Dendritic cell treated with granulocyte-macrophage colony-stimulating factor and Interleukin-4, amounts not matched to agents 40 ng/mL and 50 ng/mL, for 4 days (primary cell): Measurements from ENCODE around the gene RNF220.

ENCODE experiments used
- H3K27ac Mint-ChIP-seq: one replicate; pipeline ENCODE4 v1.8.0; 2022; ENCODE audit warnings: mild to moderate bottlenecking, mixed read lengths
- H3K27me3 Mint-ChIP-seq: one replicate; pipeline ENCODE4 v1.8.0; 2022; ENCODE audit warnings: mild to moderate bottlenecking, mixed read lengths
- H3K36me3 Mint-ChIP-seq: one replicate; pipeline ENCODE4 v1.8.0; 2022; ENCODE audit warnings: low read depth, mixed read lengths
- H3K4me1 Mint-ChIP-seq: one replicate; pipeline ENCODE4 v1.8.0; 2022; ENCODE audit warnings: low read depth, mixed read lengths
- H3K4me3 Mint-ChIP-seq: one replicate; pipeline ENCODE4 v1.8.0; 2022; ENCODE audit warnings: mild to moderate bottlenecking, moderate library complexity, mixed read lengths
- H3K9me3 Mint-ChIP-seq: one replicate; pipeline ENCODE4 v1.8.0; 2022; ENCODE audit warnings: mixed read lengths
- intact Hi-C: fragments of 100-400 bp; cut with micrococcal nuclease; formaldehyde crosslinking; loops from one replicate; pipeline ENCODE4 v1.15.0; 2022

Gene RNF220

DNA sequence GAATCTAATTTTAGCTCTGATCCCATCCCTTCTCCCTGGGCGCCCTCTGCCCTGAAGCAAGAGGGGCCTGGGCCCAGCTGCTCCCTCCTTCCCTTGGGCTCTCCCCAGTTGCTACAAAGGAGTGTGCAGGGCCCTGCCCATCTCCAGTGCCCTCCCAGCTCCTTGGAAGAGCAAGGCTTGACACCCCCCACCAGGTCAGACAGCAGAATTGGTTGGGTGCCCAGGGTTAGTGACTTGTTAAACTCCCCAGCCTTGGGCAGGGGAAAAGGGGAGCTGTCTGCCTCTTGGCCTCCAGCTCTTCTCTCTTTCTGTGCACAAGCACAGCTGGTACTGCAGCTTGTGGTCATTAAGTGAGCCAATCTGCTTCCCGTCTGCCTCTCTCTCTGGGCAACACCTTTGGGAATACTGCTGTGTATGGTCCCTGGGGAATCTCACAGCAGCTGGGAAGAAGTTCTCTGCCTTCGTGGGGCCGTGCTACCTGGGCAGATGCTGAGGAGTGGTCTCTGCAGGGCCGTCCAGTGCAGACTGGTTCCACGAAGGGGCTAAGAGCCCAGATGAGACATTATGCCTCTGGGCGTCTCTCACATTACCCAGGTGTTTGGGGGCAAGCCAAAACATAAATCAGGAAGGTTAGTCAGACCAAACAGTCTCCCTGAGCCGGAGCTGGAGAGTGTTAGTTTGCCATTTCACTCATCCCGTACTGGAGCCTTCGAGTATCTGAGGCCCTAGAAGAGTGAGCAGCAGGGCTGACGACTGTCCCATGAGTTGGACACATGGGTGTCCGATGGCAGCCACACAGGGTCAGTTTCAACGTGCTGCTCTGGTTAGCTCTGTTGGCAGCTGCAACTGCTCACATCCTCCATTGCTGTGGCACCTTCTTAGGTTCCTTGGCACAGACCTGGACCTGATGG is 231.9 kb downstream of the RNF220 start:
- Mint-ChIP-seq H3K27ac (peak overlapping the region; percentile 17), H3K27me3 (no peaks in the 10 kb centered on the region), H3K36me3 (peaks cover 94% of the 10 kb centered on the region), H3K4me1 (peaks cover 42% of the 10 kb centered on the region), H3K9me3 (no peaks in the 10 kb centered on the region), H3K4me3 (no peak overlapping the region)
- intact Hi-C loops, result no loop called here

GRCh38 chr1:44637702-44638411 is 232.8 kb downstream of the RNF220 start:
- H3K4me1 Mint-ChIP-seq, result peaks cover 38% of the 10 kb centered on the region

DNA sequence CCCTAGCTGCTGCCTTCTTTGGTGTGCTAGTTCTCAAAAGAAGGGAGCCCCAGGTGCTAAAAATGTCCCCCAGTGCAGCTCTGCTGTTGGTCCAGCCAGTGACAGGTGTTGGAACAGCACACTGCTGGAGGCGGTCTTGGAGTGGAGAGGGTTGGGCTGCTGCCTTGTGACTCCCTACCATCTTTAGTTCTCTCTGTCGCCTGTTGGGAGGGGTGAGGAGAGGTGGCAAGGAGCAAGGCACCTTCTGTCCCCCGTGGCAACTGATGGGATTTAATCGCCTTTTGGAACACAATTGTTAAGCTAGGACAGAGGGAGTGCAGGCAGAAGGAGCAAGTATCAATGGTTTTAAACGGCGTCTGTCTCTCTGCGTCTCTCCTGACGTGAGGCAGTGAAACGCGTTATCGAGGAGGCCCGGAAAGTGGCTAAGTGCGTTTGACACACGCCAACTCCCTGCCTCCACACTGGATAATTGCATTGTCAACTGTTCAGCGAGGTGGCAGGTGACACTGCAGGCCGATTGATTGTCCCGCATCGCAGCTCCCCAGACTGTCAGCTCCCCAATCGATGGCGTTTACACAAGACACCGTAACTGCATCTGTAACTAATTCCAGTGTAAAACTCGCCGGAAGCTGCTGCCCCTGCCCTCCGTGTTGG is 235.3 kb downstream of the RNF220 start:
- Mint-ChIP-seq H3K36me3 (peaks cover 100% of the 10 kb centered on the region), H3K9me3 (no peaks in the 10 kb centered on the region), H3K27ac (no peak overlapping the region), H3K4me1 (peaks cover 14% of the 10 kb centered on the region), H3K4me3 (no peak overlapping the region), H3K27me3 (no peaks in the 10 kb centered on the region)
- intact Hi-C loops, result no loop called here

More at GRCh38 chr1:44637702-44638411, 232.8 kb downstream of the RNF220 start:
- Mint-ChIP-seq H3K4me3 (no peak overlapping the region), H3K36me3 (peaks cover 98% of the 10 kb centered on the region), H3K9me3 (no peaks in the 10 kb centered on the region), H3K27ac (no peak overlapping the region), H3K27me3 (no peaks in the 10 kb centered on the region)
- intact Hi-C loops, result no loop called here

GRCh38 chr1:44641126-44642102 is 236.4 kb downstream of the RNF220 start:
- H3K27me3 Mint-ChIP-seq, result no peaks in the 10 kb centered on the region
- intact Hi-C loops, result no loop called here
- H3K4me1 Mint-ChIP-seq, result peaks cover 4% of the 10 kb centered on the region
- no peak overlapping the region for H3K4me3 Mint-ChIP-seq
- H3K36me3 Mint-ChIP-seq, result peaks cover 100% of the 10 kb centered on the region
- H3K27ac Mint-ChIP-seq, result no peak overlapping the region
- H3K9me3 Mint-ChIP-seq, result no peaks in the 10 kb centered on the region

DNA sequence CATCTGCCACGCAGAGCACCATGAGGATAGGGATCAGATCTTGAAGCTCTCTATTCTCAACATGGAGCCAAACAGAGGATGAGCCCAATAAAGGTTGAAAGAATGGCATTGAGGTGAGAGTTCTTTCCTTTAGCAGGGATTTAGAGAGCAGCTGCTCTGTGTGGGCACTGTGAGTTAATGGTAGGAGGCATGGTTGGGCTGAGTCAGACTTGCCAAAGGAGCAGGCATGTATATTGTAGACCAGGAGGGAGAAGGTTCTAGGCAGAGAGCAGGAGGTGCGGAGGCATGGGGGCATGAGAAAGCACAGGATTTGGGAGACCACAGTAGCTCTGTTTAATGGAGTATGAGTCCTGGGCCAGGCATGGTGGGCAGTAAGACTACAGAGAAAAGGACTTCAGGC is 237.2 kb downstream of the RNF220 start:
- Mint-ChIP-seq H3K4me1 (no peaks in the 10 kb centered on the region), H3K27ac (no peak overlapping the region), H3K4me3 (no peak overlapping the region), H3K9me3 (no peaks in the 10 kb centered on the region), H3K36me3 (peaks cover 100% of the 10 kb centered on the region), H3K27me3 (no peaks in the 10 kb centered on the region)
- intact Hi-C loops, result no loop called here

GRCh38 chr1:44642925-44643324 is 237.9 kb downstream of the RNF220 start:
- Mint-ChIP-seq H3K4me3 (no peak overlapping the region), H3K27ac (no peak overlapping the region), H3K9me3 (no peaks in the 10 kb centered on the region), H3K36me3 (peaks cover 100% of the 10 kb centered on the region), H3K27me3 (no peaks in the 10 kb centered on the region), H3K4me1 (no peaks in the 10 kb centered on the region)
- intact Hi-C loops, result no loop called here

DNA sequence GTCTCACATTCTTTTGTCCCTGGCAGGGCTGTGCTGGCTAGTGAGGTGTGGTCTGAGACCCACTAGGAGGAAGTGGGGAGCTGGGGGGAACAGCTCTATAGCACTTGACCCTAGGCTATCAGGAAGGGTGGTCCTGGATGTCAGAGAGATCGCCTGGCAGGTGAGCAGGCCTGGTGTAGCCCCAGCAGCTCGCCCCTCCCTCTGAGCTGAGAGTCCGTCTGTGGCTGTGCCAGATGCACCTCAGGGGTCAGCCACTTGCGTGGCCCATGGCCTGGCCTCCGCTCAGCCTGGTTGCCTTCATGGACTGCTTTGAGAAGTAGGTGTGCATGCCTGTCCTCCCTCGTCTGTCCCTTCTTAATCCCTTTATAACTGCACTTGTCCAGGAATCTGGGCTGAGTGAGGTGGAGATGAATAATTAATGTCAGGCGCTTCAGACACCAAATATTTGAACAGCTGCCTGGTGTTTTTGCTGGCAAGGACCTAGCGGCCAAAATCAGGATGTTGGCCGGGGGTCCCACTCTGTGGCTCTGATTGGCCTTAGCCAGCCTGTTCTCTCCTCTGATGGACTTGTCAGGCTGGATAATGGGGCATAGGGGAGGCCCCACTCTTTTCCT is 238.8 kb downstream of the RNF220 start:
- intact Hi-C loops, result no loop called here
- Mint-ChIP-seq H3K4me3 (no peak overlapping the region), H3K36me3 (peaks cover 100% of the 10 kb centered on the region), H3K4me1 (no peaks in the 10 kb centered on the region), H3K9me3 (no peaks in the 10 kb centered on the region), H3K27ac (no peak overlapping the region), H3K27me3 (no peaks in the 10 kb centered on the region)

DNA sequence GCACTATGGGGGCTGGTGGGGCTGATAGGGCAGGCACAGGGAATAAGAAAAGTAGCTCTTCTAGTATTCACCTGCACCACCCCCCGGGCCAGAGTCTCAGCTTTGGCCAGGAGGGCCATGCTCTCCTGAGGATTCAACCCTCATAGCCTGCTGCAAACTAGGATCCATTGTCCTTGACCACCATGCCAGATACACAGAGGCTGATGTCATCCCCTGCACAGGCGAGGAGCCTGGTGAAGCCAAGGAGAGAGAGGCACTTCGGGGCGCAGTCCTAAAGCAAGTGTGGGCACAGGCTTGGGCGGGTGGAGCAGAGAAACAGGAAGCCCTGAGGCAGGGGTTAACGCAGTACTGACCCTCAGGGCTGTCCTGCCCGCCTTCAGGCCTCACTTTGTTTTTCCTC is 239.8 kb downstream of the RNF220 start:
- Mint-ChIP-seq H3K27ac (no peak overlapping the region), H3K4me3 (no peak overlapping the region), H3K4me1 (no peaks in the 10 kb centered on the region), H3K36me3 (peaks cover 100% of the 10 kb centered on the region), H3K27me3 (no peaks in the 10 kb centered on the region), H3K9me3 (no peaks in the 10 kb centered on the region)
- intact Hi-C loops, result no loop called here

GRCh38 chr1:44645476-44646244 is 240.6 kb downstream of the RNF220 start:
- Mint-ChIP-seq H3K27me3 (no peaks in the 10 kb centered on the region), H3K27ac (no peak overlapping the region), H3K4me3 (no peak overlapping the region), H3K9me3 (no peaks in the 10 kb centered on the region), H3K36me3 (peaks cover 100% of the 10 kb centered on the region), H3K4me1 (no peaks in the 10 kb centered on the region)
- intact Hi-C loops, result no loop called here

GRCh38 chr1:44646261-44647110 is 241.4 kb downstream of the RNF220 start:
- intact Hi-C loops, result no loop called here
- H3K27me3 Mint-ChIP-seq, result no peaks in the 10 kb centered on the region
- no peaks in the 10 kb centered on the region for H3K4me1 Mint-ChIP-seq
- H3K9me3 Mint-ChIP-seq, result no peaks in the 10 kb centered on the region
- H3K36me3 Mint-ChIP-seq, result peaks cover 100% of the 10 kb centered on the region
- H3K27ac Mint-ChIP-seq, result no peak overlapping the region
- H3K4me3 Mint-ChIP-seq, result no peak overlapping the region

DNA sequence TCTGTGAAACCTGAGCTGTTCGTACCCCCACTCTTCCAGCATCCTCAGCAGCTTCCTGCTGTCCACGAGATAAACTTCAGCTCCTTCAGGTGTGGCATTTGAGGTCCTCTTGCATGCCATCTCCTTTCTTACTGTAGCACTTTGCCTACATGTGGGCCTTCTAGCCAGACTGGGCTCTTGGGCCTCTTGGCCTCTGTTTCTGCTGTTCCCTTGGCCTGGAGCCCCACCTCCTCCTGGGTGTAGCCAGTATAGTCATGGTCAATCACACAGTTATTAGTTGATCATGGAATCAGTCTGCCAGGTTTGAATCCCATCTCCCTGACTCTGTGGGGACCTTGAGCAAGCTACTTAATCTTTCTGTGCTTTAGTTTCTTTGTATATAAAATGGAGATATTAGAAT is 242.8 kb downstream of the RNF220 start:
- H3K9me3 Mint-ChIP-seq, result no peaks in the 10 kb centered on the region
- H3K4me3 Mint-ChIP-seq, result no peak overlapping the region
- H3K27ac Mint-ChIP-seq, result no peak overlapping the region
- no peaks in the 10 kb centered on the region for H3K4me1 Mint-ChIP-seq
- H3K27me3 Mint-ChIP-seq, result no peaks in the 10 kb centered on the region
- intact Hi-C loops, result no loop called here
- H3K36me3 Mint-ChIP-seq, result peaks cover 99% of the 10 kb centered on the region
